ENCODE data around the gene SEMA5B. TPM values are rescaled to one million over a fixed set of nuclear protein-coding genes. Genes with fewer than 3 reads are reported as not detected.

Gene SEMA5B
- polyA plus RNA-seq, 1 of the 3 experiments (the other 2 are of a cell fraction), result 0.43 TPM

DNA sequence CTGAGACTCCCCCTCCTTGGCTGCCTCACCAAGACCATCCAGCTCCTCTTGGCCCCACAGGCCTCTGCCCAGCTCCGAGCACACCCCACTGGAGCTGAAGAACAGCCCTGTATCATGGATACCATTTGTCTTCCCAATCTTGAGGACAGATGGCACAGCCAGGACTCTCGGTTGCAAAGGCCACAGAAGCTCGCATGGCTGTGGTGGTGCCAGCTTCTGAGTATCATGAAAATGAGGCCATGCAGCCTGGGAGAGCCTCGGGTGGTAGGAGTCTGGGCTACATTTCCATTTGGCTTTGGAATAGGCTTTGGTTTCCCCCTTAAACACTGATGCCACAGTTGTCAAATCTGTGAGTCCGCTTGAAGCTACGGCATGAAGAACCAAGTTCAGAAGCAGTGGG lies 106.6 kb downstream of the SEMA5B start:
- H3K27ac ChIP-seq (ENCODE audit: low read depth in 2 of 2, low read length in 1 of 2), result no peak overlapping the region
- no peaks in the 10 kb centered on the region for H3K36me3 ChIP-seq (replicated peaks in 1 of 2; ENCODE audit: control insufficient read depth in 1 of 2, insufficient read depth in 2 of 2, low read length in 1 of 2)
- POLR2A ChIA-PET, result no interaction called here
- H3K4me3 ChIP-seq (ENCODE audit: low read depth in 2 of 2, low read length in 1 of 2), result no peak overlapping the region
- 67% methylated on average over 4 of the region's 6 CpGs for WGBS (ENCODE audit: low lambda C conversion rate)
- H3K27me3 ChIP-seq (ENCODE audit: insufficient read depth), result no peaks in the 10 kb centered on the region; the same call in 1 of the 2 replicates
- DNase-seq, result no peak
- no peaks in the 10 kb centered on the region for H3K9me3 ChIP-seq
- H3K4me2 ChIP-seq, result no peak overlapping the region
- H3F3A ChIP-seq (replicated peaks; ENCODE audit: insufficient read depth), result no peaks in the 10 kb centered on the region
- H3K4me1 ChIP-seq (ENCODE audit: control insufficient read depth in 1 of 2, insufficient read depth in 2 of 2, low read depth in 1 of 2, low read length in 1 of 2), result no peaks in the 10 kb centered on the region
- no peak overlapping the region for H3K9ac ChIP-seq
- CTCF ChIA-PET, result interaction anchor here (1.2 kb wide), 1 partner anchor 22 kb away, joined by 3 read pairs; no protein-coding TSS in a partner anchor
- H4K20me1 ChIP-seq (ENCODE audit: insufficient read depth), result no peaks in the 10 kb centered on the region
- H2AFZ ChIP-seq (ENCODE audit: low read depth), result no peak overlapping the region
- H3K79me2 ChIP-seq (ENCODE audit: insufficient read depth), result no peaks in the 10 kb centered on the region
- no peak for TF ChIP-seq JUND (IDR thresholded peaks at IDR 0.05)
- TF ChIP-seq TAF1 (IDR thresholded peaks at IDR 0.05; ENCODE audit: borderline replicate concordance, low read depth, low read length), result no peak
- TF ChIP-seq, protein P1, sequence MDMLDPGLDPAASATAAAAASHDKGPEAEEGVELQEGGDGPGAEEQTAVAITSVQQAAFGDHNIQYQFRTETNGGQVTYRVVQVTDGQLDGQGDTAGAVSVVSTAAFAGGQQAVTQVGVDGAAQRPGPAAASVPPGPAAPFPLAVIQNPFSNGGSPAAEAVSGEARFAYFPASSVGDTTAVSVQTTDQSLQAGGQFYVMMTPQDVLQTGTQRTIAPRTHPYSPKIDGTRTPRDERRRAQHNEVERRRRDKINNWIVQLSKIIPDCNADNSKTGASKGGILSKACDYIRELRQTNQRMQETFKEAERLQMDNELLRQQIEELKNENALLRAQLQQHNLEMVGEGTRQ (IDR thresholded peaks at IDR 0.05; ENCODE audit: borderline replicate concordance, low read depth, low read length), result no peak
- no peak for TF ChIP-seq NFIC (IDR thresholded peaks at IDR 0.05; ENCODE audit: borderline replicate concordance)
- no peak for TF ChIP-seq FOXJ3 (CRISPR knock-in tag; IDR thresholded peaks at IDR 0.05)
- no peak for TF ChIP-seq GABPA (IDR thresholded peaks at IDR 0.05; ENCODE audit: low read depth)
- no peak for TF ChIP-seq EZH2phosphoT487 (IDR thresholded peaks at IDR 0.05; ENCODE audit: borderline replicate concordance, low read depth)
- no peak for TF ChIP-seq FOXM1 (IDR thresholded peaks at IDR 0.05; ENCODE audit: low read depth)
- no peak for TF ChIP-seq MXI1 (IDR thresholded peaks at IDR 0.05; ENCODE audit: low read depth, low read length)
- TF ChIP-seq, protein P2, sequence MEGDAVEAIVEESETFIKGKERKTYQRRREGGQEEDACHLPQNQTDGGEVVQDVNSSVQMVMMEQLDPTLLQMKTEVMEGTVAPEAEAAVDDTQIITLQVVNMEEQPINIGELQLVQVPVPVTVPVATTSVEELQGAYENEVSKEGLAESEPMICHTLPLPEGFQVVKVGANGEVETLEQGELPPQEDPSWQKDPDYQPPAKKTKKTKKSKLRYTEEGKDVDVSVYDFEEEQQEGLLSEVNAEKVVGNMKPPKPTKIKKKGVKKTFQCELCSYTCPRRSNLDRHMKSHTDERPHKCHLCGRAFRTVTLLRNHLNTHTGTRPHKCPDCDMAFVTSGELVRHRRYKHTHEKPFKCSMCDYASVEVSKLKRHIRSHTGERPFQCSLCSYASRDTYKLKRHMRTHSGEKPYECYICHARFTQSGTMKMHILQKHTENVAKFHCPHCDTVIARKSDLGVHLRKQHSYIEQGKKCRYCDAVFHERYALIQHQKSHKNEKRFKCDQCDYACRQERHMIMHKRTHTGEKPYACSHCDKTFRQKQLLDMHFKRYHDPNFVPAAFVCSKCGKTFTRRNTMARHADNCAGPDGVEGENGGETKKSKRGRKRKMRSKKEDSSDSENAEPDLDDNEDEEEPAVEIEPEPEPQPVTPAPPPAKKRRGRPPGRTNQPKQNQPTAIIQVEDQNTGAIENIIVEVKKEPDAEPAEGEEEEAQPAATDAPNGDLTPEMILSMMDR (IDR thresholded peaks at IDR 0.05), result no peak
- TF ChIP-seq RCOR1 (IDR thresholded peaks at IDR 0.05; ENCODE audit: low read length), result no peak
- no peak for TF ChIP-seq ELF1 (IDR thresholded peaks at IDR 0.05)
- no peak for TF ChIP-seq TCF12 (IDR thresholded peaks at IDR 0.05)
- TF ChIP-seq FOSL2 (IDR thresholded peaks at IDR 0.05; ENCODE audit: borderline replicate concordance, low read depth), result no peak
- no peak for TF ChIP-seq MEF2A (IDR thresholded peaks at IDR 0.05; ENCODE audit: borderline replicate concordance, low read depth)
- no peak for TF ChIP-seq YY1 (IDR thresholded peaks at IDR 0.05; ENCODE audit: low read depth)
- TF ChIP-seq GATA2 (CRISPR knock-in tag; IDR thresholded peaks at IDR 0.05), result no peak
- H3K9me2 ChIP-seq, result no peaks in the 10 kb centered on the region

DNA sequence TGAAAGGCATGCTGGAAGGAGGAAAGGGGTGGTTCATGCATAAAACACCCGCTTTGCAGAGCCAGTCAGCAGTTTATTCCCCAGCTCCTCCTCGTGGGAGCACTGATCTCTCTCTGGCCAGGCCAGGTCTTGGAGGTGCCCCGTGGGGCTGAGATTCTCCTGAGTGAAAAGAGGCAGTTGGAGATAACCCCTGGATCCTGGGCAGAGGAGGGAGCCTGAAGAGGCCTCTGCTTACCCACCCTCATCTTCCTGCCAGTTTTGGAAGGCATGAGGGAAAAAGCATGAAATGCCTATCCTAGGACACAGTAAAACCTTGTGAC lies 108.3 kb downstream of the SEMA5B start:
- TF ChIP-seq NFIC (IDR thresholded peaks at IDR 0.05; ENCODE audit: borderline replicate concordance), result no peak
- no peak for TF ChIP-seq FOSL2 (IDR thresholded peaks at IDR 0.05; ENCODE audit: borderline replicate concordance, low read depth)
- ChIA-PET POLR2A (no interaction called here), CTCF (interaction anchor here (3.1 kb wide), 1 partner anchor 23 kb away, joined by 13 read pairs; no protein-coding TSS in a partner anchor)
- no peak for DNase-seq
- no peaks in the 10 kb centered on the region for H3K9me3 ChIP-seq
- no peak overlapping the region for H3K4me3 ChIP-seq (ENCODE audit: low read depth in 2 of 2, low read length in 1 of 2)
- H2AFZ ChIP-seq (ENCODE audit: low read depth), result no peak overlapping the region
- no peak overlapping the region for H3K4me2 ChIP-seq
- no peaks in the 10 kb centered on the region for H3K36me3 ChIP-seq (replicated peaks in 1 of 2; ENCODE audit: control insufficient read depth in 1 of 2, insufficient read depth in 2 of 2, low read length in 1 of 2)
- no peaks in the 10 kb centered on the region; the same call in 1 of the 2 replicates for H3K27me3 ChIP-seq (ENCODE audit: insufficient read depth)
- no peaks in the 10 kb centered on the region for H3K9me2 ChIP-seq
- no peaks in the 10 kb centered on the region for H3F3A ChIP-seq (replicated peaks; ENCODE audit: insufficient read depth)
- no peaks in the 10 kb centered on the region for H3K4me1 ChIP-seq (ENCODE audit: control insufficient read depth in 1 of 2, insufficient read depth in 2 of 2, low read depth in 1 of 2, low read length in 1 of 2)
- no peak overlapping the region for H3K27ac ChIP-seq (ENCODE audit: low read depth in 2 of 2, low read length in 1 of 2)
- H3K9ac ChIP-seq, result no peak overlapping the region
- H4K20me1 ChIP-seq (ENCODE audit: insufficient read depth), result no peaks in the 10 kb centered on the region
- 44% methylated on average over 3 of the region's 3 CpGs for WGBS (ENCODE audit: low lambda C conversion rate)
- no peaks in the 10 kb centered on the region for H3K79me2 ChIP-seq (ENCODE audit: insufficient read depth)
